ENCODE data around the gene CDCP2.

DNA sequence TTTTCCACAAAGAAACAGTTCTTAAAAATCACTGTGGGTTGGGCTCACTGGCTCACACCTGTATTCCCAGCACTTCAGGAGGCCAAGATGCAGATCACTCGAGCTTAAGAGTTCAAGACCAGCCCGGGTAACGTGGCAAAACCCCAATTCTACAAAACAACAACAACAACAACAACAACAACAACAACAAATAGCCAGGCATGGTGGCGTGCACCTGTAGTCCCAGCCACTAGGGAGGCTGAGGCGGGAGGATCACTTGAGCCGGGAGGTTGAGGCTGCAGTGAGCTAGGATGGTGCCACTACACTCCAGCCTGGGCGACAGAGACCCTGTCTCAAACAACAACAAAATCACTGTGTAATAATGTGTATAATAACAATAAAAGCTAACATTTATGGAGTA, 40.8 kb downstream of the CDCP2 start:
- TF ChIP-seq EZH2 (IDR thresholded peaks at IDR 0.05; ENCODE audit: borderline replicate concordance, low read depth, low read length, severe bottlenecking), result no peak
- TF ChIP-seq, protein P1, sequence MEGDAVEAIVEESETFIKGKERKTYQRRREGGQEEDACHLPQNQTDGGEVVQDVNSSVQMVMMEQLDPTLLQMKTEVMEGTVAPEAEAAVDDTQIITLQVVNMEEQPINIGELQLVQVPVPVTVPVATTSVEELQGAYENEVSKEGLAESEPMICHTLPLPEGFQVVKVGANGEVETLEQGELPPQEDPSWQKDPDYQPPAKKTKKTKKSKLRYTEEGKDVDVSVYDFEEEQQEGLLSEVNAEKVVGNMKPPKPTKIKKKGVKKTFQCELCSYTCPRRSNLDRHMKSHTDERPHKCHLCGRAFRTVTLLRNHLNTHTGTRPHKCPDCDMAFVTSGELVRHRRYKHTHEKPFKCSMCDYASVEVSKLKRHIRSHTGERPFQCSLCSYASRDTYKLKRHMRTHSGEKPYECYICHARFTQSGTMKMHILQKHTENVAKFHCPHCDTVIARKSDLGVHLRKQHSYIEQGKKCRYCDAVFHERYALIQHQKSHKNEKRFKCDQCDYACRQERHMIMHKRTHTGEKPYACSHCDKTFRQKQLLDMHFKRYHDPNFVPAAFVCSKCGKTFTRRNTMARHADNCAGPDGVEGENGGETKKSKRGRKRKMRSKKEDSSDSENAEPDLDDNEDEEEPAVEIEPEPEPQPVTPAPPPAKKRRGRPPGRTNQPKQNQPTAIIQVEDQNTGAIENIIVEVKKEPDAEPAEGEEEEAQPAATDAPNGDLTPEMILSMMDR (IDR thresholded peaks at IDR 0.05; ENCODE audit: borderline replicate concordance, extremely low read depth, low read length, poor library complexity, severe bottlenecking), result no peak
